Neural cell (in vitro differentiated cells): ENCODE measurements around the gene BIVM.

Source experiments
- CTCF ChIP-seq: fragments of 450-650 bp; IDR thresholded peaks from 2 replicates; pipeline ENCODE4 v1.5.1; 2014; ENCODE audit warnings: antibody characterized with exemption, mild to moderate bottlenecking, moderate library complexity; ENCODE audit not compliant: poor library complexity, severe bottlenecking
- EP300 ChIP-seq: fragments of 450-650 bp; conservative IDR thresholded peaks from 2 replicates; pipeline ENCODE4 v1.6.1; 2014; ENCODE audit warnings: antibody characterized with exemption, mild to moderate bottlenecking, moderate library complexity; ENCODE audit not compliant: poor library complexity, severe bottlenecking
- EZH2 ChIP-seq: fragments of 200-600, 300-800 bp; shearing (Covaris generic), sonication (generic); IDR thresholded peaks from 2 replicates; pipeline ENCODE4 v1.6.1; 2014; ENCODE audit warnings: antibody characterized with exemption, low read length, borderline replicate concordance, mild to moderate bottlenecking; ENCODE audit not compliant: insufficient read depth, poor library complexity, severe bottlenecking

- TF ChIP-seq CTCF (no peak), EP300 (no peak), EZH2 (no peak)
These were observed 55.8 kb downstream of the BIVM start for GRCh38 chr13:102854675-102855074.
